ENCODE measurements around the gene GRIN1. TPM values are rescaled to one million over a fixed set of nuclear protein-coding genes. Genes with fewer than 3 reads are reported as not detected.

GRIN1 gene
- total and polyA plus RNA-seq, 10 of the 15 experiments (the other 5 are each of a cell fraction or from before 2014, with no cell fraction given) = 0.05 to 0.10 (median 0.06) TPM; not detected in 6

GRCh38 chr9:137188490-137189296 lies 49.7 kb downstream of the GRIN1 start, which contains the start of the genes ANAPC2 and SSNA1 (continued):
- TF ChIP-seq CTCF (IDR thresholded peaks at IDR 0.05 in 2 of 3, conservative IDR thresholded peaks at IDR 0.05 in 1 of 3; ENCODE audit: control insufficient read depth in 2 of 3, extremely low read depth in 1 of 3, insufficient read depth in 1 of 3, low read depth in 3 of 3, low read length in 3 of 3) (peak; percentile 41 to 58 (median 52)), USF1 (IDR thresholded peaks at IDR 0.05; ENCODE audit: borderline replicate concordance, extremely low read length, insufficient read depth, low read depth, low read length) (peak; percentile 57), REST (IDR thresholded peaks at IDR 0.05; ENCODE audit: low read depth, low read length) (peak; percentile 26; the same call in 1 of the 2 replicates), RAD51 (IDR thresholded peaks at IDR 0.05) (no peak), IRF3 (IDR thresholded peaks at IDR 0.05) (peak; percentile 42; the same call in 1 of the 2 replicates), RB1 (IDR thresholded peaks at IDR 0.05; ENCODE audit: borderline replicate concordance) (peak; percentile 81; the same call in 1 of the 2 replicates), BHLHE40 (IDR thresholded peaks at IDR 0.05; ENCODE audit: borderline replicate concordance in 1 of 2, low read depth in 2 of 2, low read length in 1 of 2) (peak; percentile 95 to 98), BCLAF1 (IDR thresholded peaks at IDR 0.05) (0 out of 2 replicates have a peak, but pooled peaks have one; percentile 20), ELK1 (IDR thresholded peaks at IDR 0.05; ENCODE audit: low read depth, low read length) (peak; percentile 81), E2F4 (IDR thresholded peaks at IDR 0.05; ENCODE audit: low read depth, low read length) (no peak), FOS (IDR thresholded peaks at IDR 0.05; ENCODE audit: borderline replicate concordance, extremely low read depth, insufficient read length) (no peak)
